ENCODE measurements around the gene MCTP1. TPM values are rescaled to one million over a fixed set of nuclear protein-coding genes. Genes with fewer than 3 reads are reported as not detected.

MCTP1 gene
- polyA plus RNA-seq, 1 donor from 2014 or later, result 1.9 TPM

DNA sequence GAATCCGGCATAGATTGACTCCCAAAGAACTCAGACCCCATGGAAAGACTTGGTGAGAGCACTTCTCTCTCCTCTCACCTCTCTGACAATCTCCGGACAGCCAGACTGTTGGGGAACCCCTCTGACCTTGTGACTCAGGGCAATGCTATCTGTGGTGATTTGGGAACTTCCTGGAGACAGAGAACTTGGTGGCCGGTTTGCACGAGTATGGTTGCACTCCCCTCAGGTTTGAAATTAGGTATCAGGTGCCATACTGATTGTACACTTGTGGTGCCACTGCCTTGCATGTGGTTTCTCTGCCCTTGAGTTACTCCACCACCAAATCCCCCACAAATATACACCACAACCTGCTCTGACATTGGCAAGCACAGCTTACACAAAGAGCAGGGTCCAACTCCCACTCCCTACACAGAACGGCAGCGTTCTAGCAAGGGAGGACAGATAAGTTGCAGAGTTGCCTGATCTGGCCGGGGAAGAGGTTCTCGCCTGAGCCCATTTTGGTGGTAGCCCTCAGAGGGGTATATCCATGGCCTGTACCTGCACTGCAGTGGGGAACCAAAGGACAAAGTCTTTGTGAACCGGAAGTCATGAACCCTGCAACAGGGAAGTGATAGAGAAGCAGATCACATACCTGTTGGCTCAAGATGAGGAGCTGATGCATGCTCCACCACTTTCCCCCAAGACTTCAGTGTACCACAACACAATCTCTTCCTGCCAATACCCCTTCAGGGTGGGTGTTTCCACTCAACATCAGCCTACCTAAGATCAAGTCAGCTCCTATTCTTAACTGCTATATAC lies 255.1 kb downstream of the MCTP1 start:
- no peaks in the 10 kb centered on the region for H3K79me2 ChIP-seq (replicated peaks; ENCODE audit: insufficient read depth, low read length)
- no peaks in the 10 kb centered on the region for H3F3A ChIP-seq (ENCODE audit: insufficient read depth, low read length, poor library complexity, severe bottlenecking)
- TF ChIP-seq RAD21 (conservative IDR thresholded peaks at IDR 0.05) (no peak), TAF1 (IDR thresholded peaks at IDR 0.05; ENCODE audit: low read depth) (no peak), EP300 (conservative IDR thresholded peaks at IDR 0.05; ENCODE audit: poor library complexity, severe bottlenecking) (no peak), CTCF (IDR thresholded peaks at IDR 0.05; ENCODE audit: poor library complexity, severe bottlenecking) (no peak), EZH2 (IDR thresholded peaks at IDR 0.05; ENCODE audit: borderline replicate concordance, insufficient read depth, low read length, poor library complexity, severe bottlenecking) (no peak), MXI1 (conservative IDR thresholded peaks at IDR 0.05; ENCODE audit: poor library complexity, severe bottlenecking) (no peak), SMC3 (conservative IDR thresholded peaks at IDR 0.05; ENCODE audit: poor library complexity) (no peak), REST (IDR thresholded peaks at IDR 0.05; ENCODE audit: borderline replicate concordance) (no peak), POLR2AphosphoS5 (IDR thresholded peaks at IDR 0.05) (no peak)
- no peaks in the 10 kb centered on the region for H3K27me3 ChIP-seq (ENCODE audit: insufficient read depth, low read depth, low read length)
- no peaks in the 10 kb centered on the region for H4K20me1 ChIP-seq (ENCODE audit: insufficient read depth)
- no peaks in the 10 kb centered on the region for H3K36me3 ChIP-seq (ENCODE audit: insufficient read depth, low read length)
- H3K27ac ChIP-seq (ENCODE audit: low read length), result no peak overlapping the region
- no peaks in the 10 kb centered on the region for H3K9me2 ChIP-seq (ENCODE audit: insufficient read depth, low read length)
- no peak overlapping the region for H3K4me3 ChIP-seq (ENCODE audit: low read length)
- no peak overlapping the region for H3K4me2 ChIP-seq (ENCODE audit: low read length)
- H3K9me3 ChIP-seq (ENCODE audit: low read length), result no peaks in the 10 kb centered on the region
- H2AFZ ChIP-seq (ENCODE audit: low read depth, low read length), result no peak overlapping the region
- H3K9ac ChIP-seq (ENCODE audit: low read length), result no peak overlapping the region

GRCh38 chr5:95027775-95028174 lies 257.1 kb downstream of the MCTP1 start:
- no peak overlapping the region for H3K27ac ChIP-seq (ENCODE audit: low read length)
- no peaks in the 10 kb centered on the region for H4K20me1 ChIP-seq (ENCODE audit: insufficient read depth)
- no peaks in the 10 kb centered on the region for H3K9me2 ChIP-seq (ENCODE audit: insufficient read depth, low read length)
- no peak overlapping the region for H3K4me2 ChIP-seq (ENCODE audit: low read length)
- H3K36me3 ChIP-seq (ENCODE audit: insufficient read depth, low read length), result no peaks in the 10 kb centered on the region
- no peak overlapping the region for H3K4me3 ChIP-seq (ENCODE audit: low read length)
- no peaks in the 10 kb centered on the region for H3F3A ChIP-seq (ENCODE audit: insufficient read depth, low read length, poor library complexity, severe bottlenecking)
- H2AFZ ChIP-seq (ENCODE audit: low read depth, low read length), result no peak overlapping the region
- TF ChIP-seq POLR2AphosphoS5 (IDR thresholded peaks at IDR 0.05), result no peak
- no peak for TF ChIP-seq SMC3 (conservative IDR thresholded peaks at IDR 0.05; ENCODE audit: poor library complexity)
- TF ChIP-seq TAF1 (IDR thresholded peaks at IDR 0.05; ENCODE audit: low read depth), result no peak
- TF ChIP-seq RAD21 (conservative IDR thresholded peaks at IDR 0.05), result no peak
- no peaks in the 10 kb centered on the region for H3K79me2 ChIP-seq (replicated peaks; ENCODE audit: insufficient read depth, low read length)
- no peak overlapping the region for H3K9ac ChIP-seq (ENCODE audit: low read length)
- no peaks in the 10 kb centered on the region for H3K9me3 ChIP-seq (ENCODE audit: low read length)
- no peaks in the 10 kb centered on the region for H3K27me3 ChIP-seq (ENCODE audit: insufficient read depth, low read depth, low read length)

All from neural cell (in vitro differentiated cells).